K562 treated with DMSO at 1 percent for 24 hours (cell line): ENCODE measurements around the gene LRRFIP1. TPM values are rescaled to one million over a fixed set of nuclear protein-coding genes. Genes with fewer than 3 reads are reported as not detected.

ENCODE experiments used
- total RNA-seq: library from RNA; unstranded; fragments of 300-600 nt; gene quantifications from 2 replicates; pipeline ENCODE4 v1.2.3, GENCODE V29; 2022; ENCODE audit warnings: low read depth; ENCODE audit not compliant: insufficient read depth

Gene LRRFIP1
- total RNA-seq: 17.7 and 19.1 TPM in 2 replicates

GRCh38 chr2:237627441-237628246 is at the start of gene LRRFIP1:
TSS of gene LRRFIP1 (plus strand) at chr2:237627587. CDS start at chr2:237627645, 58 bp downstream.

GRCh38 chr2:237590272-237591140 is 36.9 kb upstream of the LRRFIP1 start, which contains the start of gene RAB17:
TSS of gene RAB17 (minus strand) at chr2:237590734. CDS start at chr2:237586154, 4,580 bp downstream.

GRCh38 chr2:237798236-237799059 is 171.1 kb downstream of the LRRFIP1 start, which contains the start of gene RBM44:
TSS of gene RBM44 (plus strand) at chr2:237798779. CDS start at chr2:237813610, 14,831 bp downstream.

Other genes with a start within 250 kb of the LRRFIP1 start
- gene COL6A3, start 213.4 kb upstream of the LRRFIP1 start, total RNA-seq: 24.2 and 27.5 TPM in 2 replicates
- not detected in 2 replicates for gene MLPH, start 140.3 kb upstream of the LRRFIP1 start, total RNA-seq
- not detected in 2 replicates for gene PRLH, start 61.0 kb upstream of the LRRFIP1 start, total RNA-seq
- gene RAB17, start 36.9 kb upstream of the LRRFIP1 start, total RNA-seq: not detected in 2 replicates
- 0.08 TPM in 1 of 2 replicates, not detected in the other for gene RBM44, start 171.2 kb downstream of the LRRFIP1 start, total RNA-seq
- gene RAMP1, start 232.0 kb downstream of the LRRFIP1 start, total RNA-seq: 0.42 TPM in 1 of 2 replicates, not detected in the other